22Rv1 (cell line): ENCODE data around the gene SLC6A5.

Experiments
- CTCF ChIP-seq: fragments of 450-650 bp; IDR thresholded peaks from 2 replicates; pipeline ENCODE4 v1.5.1; 2017; ENCODE audit warnings: mild to moderate bottlenecking
- ZFX ChIP-seq: fragments of 450-650 bp; IDR thresholded peaks from 2 replicates; pipeline ENCODE4 v1.6.1; 2017; ENCODE audit warnings: antibody characterized with exemption, borderline replicate concordance

DNA sequence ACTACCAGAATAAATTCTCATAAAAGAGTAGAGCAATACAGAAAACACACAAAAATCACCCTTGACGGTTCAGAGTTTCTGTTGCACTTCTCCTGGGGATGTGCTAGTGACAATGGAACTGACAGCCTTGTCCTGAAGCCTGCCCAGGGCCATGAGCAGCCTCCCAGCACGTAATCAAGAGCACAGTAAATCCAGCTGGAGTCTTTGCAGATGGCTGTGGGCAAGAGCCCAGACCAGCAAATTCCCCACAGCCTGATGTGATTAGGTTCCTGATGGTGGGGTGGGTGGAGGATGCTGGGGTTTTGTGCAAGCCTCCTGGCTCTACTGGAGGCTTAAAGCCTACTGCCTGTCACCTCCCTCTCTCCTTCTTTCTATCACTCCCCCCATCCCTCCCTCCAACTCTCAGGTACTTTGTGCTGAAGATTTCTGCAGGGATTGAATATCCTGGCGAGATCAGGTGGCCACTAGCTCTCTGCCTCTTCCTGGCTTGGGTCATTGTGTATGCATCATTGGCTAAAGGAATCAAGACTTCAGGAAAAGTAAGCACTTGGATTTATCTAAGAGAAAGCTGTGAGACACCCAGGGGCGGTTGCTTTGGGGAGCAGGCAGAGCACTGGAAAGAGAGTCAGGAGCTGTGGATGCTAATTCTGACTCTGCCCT, 18.1 kb downstream of the SLC6A5 start:
- TF ChIP-seq CTCF (no peak), ZFX (no peak)
